Ascending aorta (tissue), 2 donors: ENCODE measurements around the gene ZNF576. TPM values are rescaled to one million over a fixed set of nuclear protein-coding genes. Genes with fewer than 3 reads are reported as not detected.
"Not testable (repeated sequence)": the region's sequence is repeated elsewhere in the genome, so short reads cannot be mapped to it uniquely, and the experiment has no call there.

Experiments used
- DNase-seq, 2 donors: peaks; one replicate each; pipeline ENCODE4 v3.0.0-alpha.2; 2019; ENCODE audit warnings: low spot score in 2 of 2
- H3K27ac ChIP-seq, 2 donors: fragments of 200-600 bp; sonication (generic); one replicate each; pipeline ENCODE4 v1.5.1; 2016 to 2017; ENCODE audit warnings: mild to moderate bottlenecking in 1 of 2
- H3K27me3 ChIP-seq: fragments of 200-600 bp; sonication (generic); one replicate; pipeline ENCODE4 v1.5.1; 2017
- H3K36me3 ChIP-seq, 2 donors: fragments of 200-600 bp; sonication (generic); one replicate each; pipeline ENCODE4 v1.5.1; 2016
- H3K4me1 ChIP-seq, 2 donors: fragments of 200-600 bp; sonication (generic); one replicate each; pipeline ENCODE4 v1.5.1; 2016 to 2017; ENCODE audit warnings: mild to moderate bottlenecking in 1 of 2
- H3K4me3 ChIP-seq, 2 donors: fragments of 200-600 bp; sonication (generic); one replicate each; pipeline ENCODE4 v1.5.1; 2016 to 2017; ENCODE audit warnings: mild to moderate bottlenecking in 1 of 2
- H3K9me3 ChIP-seq, 2 donors: fragments of 200-600 bp; sonication (generic); one replicate each; pipeline ENCODE4 v1.5.1; 2016
- intact Hi-C: fragments of 100-400 bp; cut with DNase I; formaldehyde crosslinking; loops from one replicate; pipeline ENCODE4 v1.15.1; 2023
- total RNA-seq: library from RNA; depleted of rRNA; stranded (reverse); fragments of >200 nt; gene quantifications from one replicate; pipeline ENCODE4 v1.1.0, GENCODE V29; 2016
- TF ChIP-seq, protein P1 (sequence below), 3 experiments: fragments of 200-600 bp in 2 of 3; fragments of 450-650 bp in 1 of 3; sonication (generic) in 2 of 3; IDR thresholded peaks; one replicate each; pipeline ENCODE4 v1.5.1; 2016 to 2019; ENCODE audit warnings: antibody characterized with exemption in 3 of 3, mild to moderate bottlenecking in 1 of 3, moderate library complexity in 1 of 3

The ZNF576 gene
- total RNA-seq, 1 donor from 2014 or later: 3.1 TPM

DNA sequence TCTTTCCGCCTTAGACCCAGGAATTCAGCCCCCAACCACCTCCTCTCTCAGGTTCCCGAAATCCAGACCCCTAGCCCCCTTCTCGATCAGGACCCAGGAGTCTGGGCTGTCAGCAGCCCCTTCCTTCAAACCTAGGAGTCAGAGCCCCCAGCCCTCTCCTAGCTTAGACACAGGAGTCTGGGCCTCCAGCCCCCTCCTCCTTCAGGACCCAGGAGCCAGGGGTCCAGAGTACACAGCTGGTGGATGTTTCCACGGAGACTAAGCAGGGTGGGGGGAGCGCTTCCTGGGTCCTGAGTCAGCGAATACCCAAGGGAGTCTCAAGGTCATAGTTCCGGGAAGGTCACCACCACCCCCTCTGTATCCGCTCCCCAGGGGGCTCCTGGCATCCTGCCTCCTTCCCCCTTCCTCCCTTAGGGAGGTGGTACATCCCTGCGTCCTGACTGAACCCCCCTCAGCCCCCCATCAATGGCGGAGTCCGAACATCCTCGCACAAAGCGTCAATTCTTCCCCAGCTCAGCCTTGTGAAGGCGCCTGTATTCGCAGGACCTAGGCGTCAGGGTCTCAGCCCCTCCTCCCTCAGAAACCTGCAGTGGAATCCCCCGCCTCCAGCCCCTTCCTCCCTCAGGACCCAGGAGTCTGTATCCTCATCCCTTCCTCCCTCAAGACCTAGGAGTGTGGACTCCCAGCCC is 38.6 kb downstream of the ZNF576 start:
- no peak overlapping the region for H3K4me3 ChIP-seq
- TF ChIP-seq, protein P1, sequence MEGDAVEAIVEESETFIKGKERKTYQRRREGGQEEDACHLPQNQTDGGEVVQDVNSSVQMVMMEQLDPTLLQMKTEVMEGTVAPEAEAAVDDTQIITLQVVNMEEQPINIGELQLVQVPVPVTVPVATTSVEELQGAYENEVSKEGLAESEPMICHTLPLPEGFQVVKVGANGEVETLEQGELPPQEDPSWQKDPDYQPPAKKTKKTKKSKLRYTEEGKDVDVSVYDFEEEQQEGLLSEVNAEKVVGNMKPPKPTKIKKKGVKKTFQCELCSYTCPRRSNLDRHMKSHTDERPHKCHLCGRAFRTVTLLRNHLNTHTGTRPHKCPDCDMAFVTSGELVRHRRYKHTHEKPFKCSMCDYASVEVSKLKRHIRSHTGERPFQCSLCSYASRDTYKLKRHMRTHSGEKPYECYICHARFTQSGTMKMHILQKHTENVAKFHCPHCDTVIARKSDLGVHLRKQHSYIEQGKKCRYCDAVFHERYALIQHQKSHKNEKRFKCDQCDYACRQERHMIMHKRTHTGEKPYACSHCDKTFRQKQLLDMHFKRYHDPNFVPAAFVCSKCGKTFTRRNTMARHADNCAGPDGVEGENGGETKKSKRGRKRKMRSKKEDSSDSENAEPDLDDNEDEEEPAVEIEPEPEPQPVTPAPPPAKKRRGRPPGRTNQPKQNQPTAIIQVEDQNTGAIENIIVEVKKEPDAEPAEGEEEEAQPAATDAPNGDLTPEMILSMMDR (IDR thresholded peaks at IDR 0.05): no peak
- H3K4me1 ChIP-seq: peaks cover 0 to 2% of the 10 kb centered on the region in 2 donors
- no peaks in the 10 kb centered on the region for H3K9me3 ChIP-seq
- H3K27ac ChIP-seq: no peak overlapping the region
- no peak for DNase-seq
- intact Hi-C loops: no loop called here
- no peaks in the 10 kb centered on the region for H3K27me3 ChIP-seq
- no peaks in the 10 kb centered on the region for H3K36me3 ChIP-seq

DNA sequence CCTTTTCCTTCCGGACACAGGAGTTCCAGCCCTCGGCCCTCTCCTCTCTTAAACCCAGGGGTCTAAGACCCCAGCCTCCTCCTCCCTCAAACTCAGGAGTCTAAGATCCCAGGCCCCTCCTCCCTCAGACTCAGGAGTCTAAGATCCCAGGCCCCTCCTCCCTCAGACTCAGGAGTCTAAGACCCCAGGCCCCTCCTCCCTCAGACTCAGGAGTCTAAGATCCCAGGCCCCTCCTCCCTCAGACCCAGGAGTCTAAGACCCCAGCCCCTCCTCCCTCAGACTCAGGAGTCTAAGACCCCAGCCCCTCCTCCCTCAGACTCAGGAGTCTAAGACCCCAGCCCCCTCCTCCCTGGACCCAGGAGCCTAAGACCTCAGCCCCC is 39.2 kb downstream of the ZNF576 start:
- H3K36me3 ChIP-seq, H3K4me3 ChIP-seq, H3K4me1 ChIP-seq, H3K27me3 ChIP-seq, intact Hi-C loops, H3K27ac ChIP-seq, DNase-seq, H3K9me3 ChIP-seq: not testable (repeated sequence)

DNA sequence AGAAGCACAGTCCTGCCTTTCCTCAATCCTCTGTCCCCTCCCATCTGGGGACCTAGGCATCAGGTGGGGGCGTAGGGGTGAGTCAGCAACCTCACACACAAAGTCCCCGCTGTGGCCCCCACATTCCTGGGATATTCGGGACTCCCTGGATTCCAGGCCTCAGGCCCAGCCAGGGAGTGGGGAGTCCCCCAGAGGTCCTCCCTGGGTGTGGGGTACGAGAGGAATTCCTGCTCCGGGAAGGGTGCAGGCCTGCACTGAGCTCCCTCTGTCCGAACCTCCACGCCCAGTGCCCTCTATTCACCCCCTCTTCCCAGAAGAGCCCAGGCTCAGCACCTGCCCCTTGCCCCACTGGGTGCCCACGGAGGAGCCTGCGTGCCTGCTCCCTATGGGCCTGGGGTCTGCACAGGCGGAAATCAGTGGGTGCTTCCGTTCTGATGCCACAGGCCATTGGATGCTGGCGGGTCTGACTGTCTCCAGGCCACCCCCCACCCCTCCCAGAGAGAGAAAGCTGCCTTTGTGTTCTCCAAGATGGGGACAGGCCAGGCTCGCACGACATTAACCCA is 39.8 kb downstream of the ZNF576 start:
- no peak for DNase-seq
- TF ChIP-seq, protein P1 (IDR thresholded peaks at IDR 0.05): no peak
- H3K27me3 ChIP-seq: no peaks in the 10 kb centered on the region
- H3K36me3 ChIP-seq: no peaks in the 10 kb centered on the region
- intact Hi-C loops: no loop called here
- peaks cover 0 to 7% of the 10 kb centered on the region in 2 donors for H3K4me1 ChIP-seq
- H3K4me3 ChIP-seq: no peak overlapping the region
- H3K9me3 ChIP-seq: no peaks in the 10 kb centered on the region
- no peak overlapping the region for H3K27ac ChIP-seq

DNA sequence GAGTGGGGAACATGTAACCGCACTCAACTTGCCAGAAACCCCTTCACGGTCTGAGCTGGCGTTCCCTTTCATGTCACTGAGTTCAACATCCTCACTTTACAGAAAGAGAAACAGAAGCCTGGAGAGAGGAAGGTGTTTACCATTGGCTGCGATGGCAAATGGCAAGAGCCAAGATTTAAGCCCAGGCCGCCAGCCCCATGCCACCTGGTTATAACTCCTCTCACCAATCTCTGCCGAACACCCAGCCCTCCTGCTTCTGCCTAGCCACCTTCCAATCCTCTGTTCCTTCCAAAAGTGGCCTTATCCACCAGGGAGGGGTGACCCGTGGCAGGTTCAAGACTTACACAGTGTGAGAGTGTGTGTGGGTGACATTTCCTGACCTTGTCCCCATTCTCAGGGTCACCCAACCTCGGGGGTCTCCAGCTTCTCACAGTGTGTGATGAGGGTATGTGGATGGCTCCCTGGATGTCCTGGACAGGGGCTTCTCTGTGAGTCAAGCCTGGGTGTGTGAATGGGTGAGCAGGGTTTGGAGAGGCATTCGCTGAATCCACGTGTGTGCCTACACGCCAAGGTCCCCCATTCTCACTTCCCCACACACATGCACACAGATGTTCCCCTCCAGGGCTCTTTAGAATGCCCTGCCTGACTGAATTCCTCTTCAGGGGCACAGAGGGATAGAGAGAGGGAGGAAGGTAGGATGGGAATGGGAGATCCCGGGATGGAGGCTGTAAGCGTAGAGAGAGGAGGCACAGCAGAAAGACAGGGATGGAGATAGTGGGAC is 42.0 kb downstream of the ZNF576 start:
- Histone ChIP-seq H3K4me1 (peaks cover 0 to 7% of the 10 kb centered on the region in 2 donors), H3K27ac (no peak overlapping the region), H3K4me3 (no peak overlapping the region), H3K36me3 (no peaks in the 10 kb centered on the region), H3K27me3 (no peaks in the 10 kb centered on the region), H3K9me3 (no peaks in the 10 kb centered on the region)
- intact Hi-C loops: no loop called here
- TF ChIP-seq, protein P1 (IDR thresholded peaks at IDR 0.05): no peak
- DNase-seq: no peak

DNA sequence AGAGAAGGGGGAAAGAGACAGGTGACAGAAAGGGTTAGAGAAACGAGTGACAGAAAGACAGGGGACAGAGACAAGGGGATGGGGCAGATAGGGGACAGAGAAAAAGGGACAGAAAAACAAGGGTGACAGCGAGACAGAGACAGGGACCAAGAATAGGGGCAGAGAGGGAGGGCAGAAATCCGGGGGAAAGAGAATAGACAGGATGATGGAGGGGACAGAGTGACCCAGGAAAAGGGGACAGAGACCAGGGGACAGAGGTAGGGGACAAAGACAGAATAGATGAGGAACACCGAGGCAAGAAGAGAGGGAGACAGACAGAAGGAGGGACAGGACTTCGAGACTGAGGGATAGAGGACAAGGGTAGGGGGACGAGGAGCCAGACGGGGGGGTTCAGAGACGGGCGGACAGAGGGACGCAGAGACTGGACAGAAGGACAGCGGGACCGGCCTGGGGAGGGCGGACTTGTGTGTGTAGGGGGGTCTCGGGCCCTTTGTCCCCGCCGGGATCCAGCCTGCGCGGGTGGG is 42.7 kb downstream of the ZNF576 start:
- H3K36me3 ChIP-seq: no peaks in the 10 kb centered on the region
- H3K27me3 ChIP-seq: no peaks in the 10 kb centered on the region
- no peak overlapping the region for H3K27ac ChIP-seq
- H3K4me3 ChIP-seq: peak overlapping the region; percentile 63 to 77
- DNase-seq: no peak
- TF ChIP-seq, protein P1 (IDR thresholded peaks at IDR 0.05): no peak
- H3K4me1 ChIP-seq: peaks cover 0 to 7% of the 10 kb centered on the region in 2 donors
- no peaks in the 10 kb centered on the region for H3K9me3 ChIP-seq
- intact Hi-C loops: no loop called here
